DMS 273 treated with DMSO at 0.1 percent for 48 hours (cell line): ENCODE measurements around the gene PTCD3.

Experiments
- DNase-seq: peaks from one replicate; lab custom pipeline; 2025; lab: John Stamatoyannopoulos, UW

PTCD3 gene

GRCh38 chr2:86143926-86144685, 38.1 kb downstream of the PTCD3 start:
- DNase-seq, result no peak

GRCh38 chr2:86147793-86148192, 41.8 kb downstream of the PTCD3 start:
- no peak for DNase-seq

GRCh38 chr2:86150502-86150901, 44.5 kb downstream of the PTCD3 start:
- no peak for DNase-seq

- DNase-seq, result no peak
These were observed 51.0 kb downstream of the PTCD3 start for GRCh38 chr2:86157009-86157556.

GRCh38 chr2:86158286-86158685, 52.3 kb downstream of the PTCD3 start:
- DNase-seq, result no peak

- DNase-seq, result no peak
These were observed 54.3 kb downstream of the PTCD3 start for GRCh38 chr2:86160156-86160952.

- DNase-seq, result no peak
These were observed 64.4 kb downstream of the PTCD3 start for GRCh38 chr2:86170449-86170848.

- DNase-seq, result no peak
These were observed 65.3 kb downstream of the PTCD3 start for GRCh38 chr2:86171295-86171694.

GRCh38 chr2:86172610-86173009, 66.6 kb downstream of the PTCD3 start:
- no peak for DNase-seq

GRCh38 chr2:86174445-86174844, 68.4 kb downstream of the PTCD3 start:
- DNase-seq, result no peak

- DNase-seq, result peak; percentile 87
These were observed 69.8 kb downstream of the PTCD3 start for GRCh38 chr2:86175828-86176227.

- no peak for DNase-seq
These were observed 70.6 kb downstream of the PTCD3 start for GRCh38 chr2:86176597-86176996.

- no peak for DNase-seq
These were observed 79.6 kb downstream of the PTCD3 start for GRCh38 chr2:86185517-86186212.

GRCh38 chr2:86186431-86186830, 80.4 kb downstream of the PTCD3 start:
- DNase-seq, result peak; percentile 31

- no peak for DNase-seq
These were observed 83.9 kb downstream of the PTCD3 start for GRCh38 chr2:86189782-86190416.
